ENCODE results near the gene PSMD4. TPM values are rescaled to one million over a fixed set of nuclear protein-coding genes. Genes with fewer than 3 reads are reported as not detected.

The PSMD4 gene
- total and polyA plus RNA-seq, 2 of the 8 experiments (the other 6 are each of a cell fraction or from before 2014, with no cell fraction given), result 216 to 284 TPM

GRCh38 chr1:151311589-151312331, 57.2 kb downstream of the PSMD4 start (continued):
- TF ChIP-seq KDM5A (IDR thresholded peaks at IDR 0.05; ENCODE audit: low read length), result no peak
- no peak for TF ChIP-seq E2F6 (IDR thresholded peaks at IDR 0.05)
- no peak for TF ChIP-seq BRCA1 (IDR thresholded peaks at IDR 0.05; ENCODE audit: low read depth, low read length)
- TF ChIP-seq YY1 (IDR thresholded peaks at IDR 0.05; ENCODE audit: low read depth, low read length), result no peak
- TF ChIP-seq TBP (IDR thresholded peaks at IDR 0.05; ENCODE audit: low read depth, low read length), result no peak
- TF ChIP-seq EGR1 (IDR thresholded peaks at IDR 0.05; ENCODE audit: borderline replicate concordance, low read depth, low read length), result no peak
- no peak for TF ChIP-seq ASH2L (IDR thresholded peaks at IDR 0.05; ENCODE audit: low read length)
- TF ChIP-seq RNF2 (IDR thresholded peaks at IDR 0.05; ENCODE audit: borderline replicate concordance, low read depth, low read length, missing control alignments, poor library complexity, severe bottlenecking), result no peak

All from H1 (cell line).